GM19043 (cell line): ENCODE measurements around the gene FUBP3.

Experiments used
- ATAC-seq: cut with Tn5 transposase; IDR thresholded peaks from one replicate; pipeline ENCODE4 v1.9.1; 2021; ENCODE audit warnings: low read depth; ENCODE audit not compliant: unreplicated experiment

The FUBP3 gene

GRCh38 chr9:130661451-130662098 lies 82.2 kb downstream of the FUBP3 start:
- ATAC-seq = no peak

- no peak for ATAC-seq
These were observed 83.0 kb downstream of the FUBP3 start for GRCh38 chr9:130662099-130662969.

GRCh38 chr9:130662970-130663257 lies 83.5 kb downstream of the FUBP3 start:
- no peak for ATAC-seq

GRCh38 chr9:130663258-130663976 lies 84.0 kb downstream of the FUBP3 start:
- ATAC-seq = no peak

- no peak for ATAC-seq
These were observed 84.5 kb downstream of the FUBP3 start for GRCh38 chr9:130663977-130664250.

- no peak for ATAC-seq
These were observed 85.1 kb downstream of the FUBP3 start, which contains the start of gene PRDM12 for GRCh38 chr9:130664251-130665028. Gene PRDM12 (plus strand): TSS chr9:130664594. CDS start chr9:130664654, 60 bp downstream.

- no peak for ATAC-seq
These were observed 85.7 kb downstream of the FUBP3 start for GRCh38 chr9:130665029-130665430.

GRCh38 chr9:130665431-130666392 lies 86.3 kb downstream of the FUBP3 start:
- no peak for ATAC-seq

- no peak for ATAC-seq
These were observed 87.2 kb downstream of the FUBP3 start for GRCh38 chr9:130666393-130667119.

GRCh38 chr9:130667120-130667435 lies 87.7 kb downstream of the FUBP3 start:
- no peak for ATAC-seq

- no peak for ATAC-seq
These were observed 88.8 kb downstream of the FUBP3 start for GRCh38 chr9:130668196-130668595.

GRCh38 chr9:130668659-130669058 lies 89.3 kb downstream of the FUBP3 start:
- no peak for ATAC-seq

GRCh38 chr9:130669965-130670364 lies 90.6 kb downstream of the FUBP3 start:
- ATAC-seq = no peak

- ATAC-seq = no peak
These were observed 91.3 kb downstream of the FUBP3 start for GRCh38 chr9:130670644-130671043.

GRCh38 chr9:130672466-130672865 lies 93.1 kb downstream of the FUBP3 start:
- no peak for ATAC-seq

- no peak for ATAC-seq
These were observed 93.7 kb downstream of the FUBP3 start for GRCh38 chr9:130672933-130673615.

- ATAC-seq = no peak
These were observed 96.0 kb downstream of the FUBP3 start for GRCh38 chr9:130675396-130675795.

GRCh38 chr9:130677252-130677651 lies 97.9 kb downstream of the FUBP3 start:
- no peak for ATAC-seq
